HCT116 (cell line): ENCODE results near the gene CSNK2A2.

ENCODE experiments used
- CTCF ChIP-seq, 3 experiments: fragments of 200-600 bp in 1 of 3; sonication (generic) in 1 of 3; IDR thresholded peaks in 2 of 3; conservative IDR thresholded peaks in 1 of 3; 2 replicates each; pipeline ENCODE4 v1.5.1; 2012 to 2017; ENCODE audit warnings: low read depth in 2 of 3, low read length in 2 of 3, antibody characterized with exemption in 1 of 3, borderline replicate concordance in 1 of 3, control low read depth in 1 of 3, mild to moderate bottlenecking in 1 of 3, mixed read lengths in 1 of 3, mixed run types in 1 of 3, moderate library complexity in 1 of 3; ENCODE audit not compliant: insufficient read depth in 1 of 3
- SIN3A ChIP-seq: IDR thresholded peaks from 2 replicates; pipeline ENCODE4 v1.6.1; 2012; ENCODE audit warnings: low read depth

DNA sequence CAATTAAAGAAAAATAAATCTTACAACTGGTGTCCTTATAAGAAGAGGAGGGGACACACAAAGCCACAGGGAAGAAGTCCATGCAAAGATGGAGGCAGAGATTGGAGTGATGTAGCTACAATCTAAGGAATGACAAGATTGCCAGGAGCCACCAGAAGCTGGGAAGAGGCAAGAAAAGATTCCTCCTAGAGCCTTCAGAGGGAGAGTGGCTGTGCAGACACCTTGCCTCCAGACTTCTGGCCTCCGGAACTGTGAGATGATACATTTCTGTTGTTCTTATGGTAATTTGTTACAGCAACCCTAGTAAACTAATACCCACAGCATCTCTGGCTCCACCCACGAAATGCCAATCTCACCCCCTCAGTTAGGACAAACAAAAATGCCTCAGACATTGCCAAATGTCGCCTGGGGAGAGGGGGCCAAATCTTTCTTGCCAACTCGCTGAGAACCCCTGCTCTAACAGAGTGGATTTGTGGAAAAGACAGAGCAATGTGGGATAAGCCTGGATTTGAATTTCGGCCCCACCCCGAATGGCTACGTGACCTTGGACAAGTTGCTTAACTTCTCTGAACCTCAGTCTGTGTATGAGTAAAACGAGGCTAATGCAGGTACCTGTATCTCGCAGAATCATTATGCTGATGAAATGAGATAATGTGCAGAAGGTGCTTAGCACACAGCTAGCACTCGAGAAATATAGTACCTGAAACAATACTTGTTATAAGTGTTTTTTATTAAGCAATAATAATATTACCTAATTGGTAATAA, 37.1 kb upstream of the CSNK2A2 start:
- no peak for TF ChIP-seq CTCF (IDR thresholded peaks at IDR 0.05 in 2 of 3, conservative IDR thresholded peaks at IDR 0.05 in 1 of 3; ENCODE audit: borderline replicate concordance in 1 of 3, insufficient read depth in 1 of 3, low read depth in 2 of 3, low read length in 2 of 3)
- TF ChIP-seq SIN3A: no peak
